Upper lobe of right lung (tissue), 1 donor: ENCODE data around the gene CAMTA1. TPM values are rescaled to one million over a fixed set of nuclear protein-coding genes. Genes with fewer than 3 reads are reported as not detected.

ENCODE experiments used
- ATAC-seq: fragments of 200-7000 bp; cut with Tn5 transposase; one replicate; pipeline ENCODE4 v1.9.1; 2020; ENCODE audit warnings: mild to moderate bottlenecking, moderate library complexity
- DNase-seq: peaks from one replicate; pipeline ENCODE4 v3.0.0-alpha.2; 2020
- H3K27ac ChIP-seq: fragments of 200-600 bp; one replicate; pipeline ENCODE4 v1.8.0; 2022
- H3K27me3 ChIP-seq: fragments of 200-600 bp; one replicate; pipeline ENCODE4 v1.8.0; 2022; ENCODE audit warnings: mild to moderate bottlenecking
- H3K36me3 ChIP-seq: fragments of 200-600 bp; one replicate; pipeline ENCODE4 v1.8.0; 2022
- H3K4me1 ChIP-seq: fragments of 200-600 bp; one replicate; pipeline ENCODE4 v1.8.0; 2022
- H3K4me3 ChIP-seq: fragments of 200-600 bp; one replicate; pipeline ENCODE4 v1.8.0; 2022; ENCODE audit warnings: mild to moderate bottlenecking
- H3K9me3 ChIP-seq: fragments of 200-600 bp; one replicate; pipeline ENCODE4 v1.8.0; 2022
- intact Hi-C: fragments of 100-400 bp; cut with DNase I; formaldehyde crosslinking; loops from one replicate; pipeline ENCODE4 v1.11.0; 2022
- total RNA-seq: library from RNA; stranded (reverse); fragmentation: NEBNext Ultra II Directional; extraction: Animal tissue kit (Norgen Biotek cat#: 25700); gene quantifications from one replicate; pipeline ENCODE4 v1.2.1, GENCODE V29; 2021
- TF ChIP-seq, protein P1 (sequence below): fragments of 200-600 bp; IDR thresholded peaks from one replicate; pipeline ENCODE4 v1.8.0; 2022; ENCODE audit warnings: antibody characterized with exemption
- donor health status: DM: no; HTN: yes; CAD: no; lungs with severe emphysema.

CAMTA1 gene
- total RNA-seq, 1 donor from 2014 or later: 63.4 TPM

DNA sequence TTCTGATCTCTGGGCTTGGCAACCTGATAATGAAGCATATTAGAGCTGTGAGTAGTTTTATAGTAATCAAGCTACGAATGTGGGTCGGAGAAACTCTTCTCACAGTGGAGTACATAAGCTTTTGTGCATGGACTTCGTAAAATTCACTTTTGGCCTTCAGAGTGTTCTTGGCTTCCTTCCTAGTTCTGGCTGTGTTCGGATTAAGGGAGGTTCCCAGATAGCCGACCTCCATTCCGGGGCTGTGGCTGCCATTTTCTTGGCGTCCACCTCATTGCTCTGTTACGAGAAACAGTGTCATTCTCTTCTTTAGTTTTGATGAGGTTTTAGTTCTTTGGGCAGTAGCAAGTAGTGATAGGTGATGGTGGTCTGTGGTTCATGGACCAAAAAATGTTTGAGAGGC lies 26.3 kb downstream of the CAMTA1 start:
- intact Hi-C loops: no loop called here
- H3K4me1 ChIP-seq: no peaks in the 10 kb centered on the region
- DNase-seq (no peak), ATAC-seq (no peak)
- no peak overlapping the region for H3K4me3 ChIP-seq
- no peaks in the 10 kb centered on the region for H3K36me3 ChIP-seq
- TF ChIP-seq, protein P1, sequence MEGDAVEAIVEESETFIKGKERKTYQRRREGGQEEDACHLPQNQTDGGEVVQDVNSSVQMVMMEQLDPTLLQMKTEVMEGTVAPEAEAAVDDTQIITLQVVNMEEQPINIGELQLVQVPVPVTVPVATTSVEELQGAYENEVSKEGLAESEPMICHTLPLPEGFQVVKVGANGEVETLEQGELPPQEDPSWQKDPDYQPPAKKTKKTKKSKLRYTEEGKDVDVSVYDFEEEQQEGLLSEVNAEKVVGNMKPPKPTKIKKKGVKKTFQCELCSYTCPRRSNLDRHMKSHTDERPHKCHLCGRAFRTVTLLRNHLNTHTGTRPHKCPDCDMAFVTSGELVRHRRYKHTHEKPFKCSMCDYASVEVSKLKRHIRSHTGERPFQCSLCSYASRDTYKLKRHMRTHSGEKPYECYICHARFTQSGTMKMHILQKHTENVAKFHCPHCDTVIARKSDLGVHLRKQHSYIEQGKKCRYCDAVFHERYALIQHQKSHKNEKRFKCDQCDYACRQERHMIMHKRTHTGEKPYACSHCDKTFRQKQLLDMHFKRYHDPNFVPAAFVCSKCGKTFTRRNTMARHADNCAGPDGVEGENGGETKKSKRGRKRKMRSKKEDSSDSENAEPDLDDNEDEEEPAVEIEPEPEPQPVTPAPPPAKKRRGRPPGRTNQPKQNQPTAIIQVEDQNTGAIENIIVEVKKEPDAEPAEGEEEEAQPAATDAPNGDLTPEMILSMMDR: no peak
- no peaks in the 10 kb centered on the region for H3K9me3 ChIP-seq
- no peak overlapping the region for H3K27ac ChIP-seq
- no peaks in the 10 kb centered on the region for H3K27me3 ChIP-seq

GRCh38 chr1:6813165-6813564 lies 27.9 kb downstream of the CAMTA1 start:
- H3K36me3 ChIP-seq: no peaks in the 10 kb centered on the region
- no peaks in the 10 kb centered on the region for H3K4me1 ChIP-seq
- H3K9me3 ChIP-seq: no peaks in the 10 kb centered on the region
- H3K4me3 ChIP-seq: no peak overlapping the region
- no peaks in the 10 kb centered on the region for H3K27me3 ChIP-seq
- ATAC-seq (no peak), DNase-seq (no peak)
- H3K27ac ChIP-seq: no peak overlapping the region
- TF ChIP-seq, protein P1: no peak
- intact Hi-C loops: no loop called here

DNA sequence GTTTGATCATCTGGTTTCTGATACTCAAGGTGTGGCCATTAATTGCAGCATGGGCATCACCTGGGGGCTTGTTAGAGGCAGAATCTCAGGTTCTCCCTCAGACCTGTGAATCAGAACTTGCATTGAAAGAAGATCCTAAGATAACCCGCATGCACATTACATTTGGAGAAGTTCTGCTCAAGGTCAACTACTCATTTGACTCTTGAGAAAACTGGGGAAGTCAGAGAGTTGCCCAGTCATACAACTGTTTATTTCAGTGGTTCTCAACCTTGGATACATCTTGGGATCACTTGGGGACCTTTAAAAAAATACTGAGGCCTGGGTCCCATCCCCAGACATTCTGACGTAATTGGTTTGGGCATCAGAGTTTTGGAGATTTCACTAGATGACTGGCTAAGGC lies 30.5 kb downstream of the CAMTA1 start:
- no peak for ATAC-seq
- intact Hi-C loops: no loop called here
- TF ChIP-seq, protein P1: no peak
- no peak for DNase-seq
- Histone ChIP-seq H3K4me1 (peaks cover 20% of the 10 kb centered on the region), H3K36me3 (no peaks in the 10 kb centered on the region), H3K9me3 (no peaks in the 10 kb centered on the region), H3K27ac (no peak overlapping the region), H3K4me3 (no peak overlapping the region), H3K27me3 (no peaks in the 10 kb centered on the region)

DNA sequence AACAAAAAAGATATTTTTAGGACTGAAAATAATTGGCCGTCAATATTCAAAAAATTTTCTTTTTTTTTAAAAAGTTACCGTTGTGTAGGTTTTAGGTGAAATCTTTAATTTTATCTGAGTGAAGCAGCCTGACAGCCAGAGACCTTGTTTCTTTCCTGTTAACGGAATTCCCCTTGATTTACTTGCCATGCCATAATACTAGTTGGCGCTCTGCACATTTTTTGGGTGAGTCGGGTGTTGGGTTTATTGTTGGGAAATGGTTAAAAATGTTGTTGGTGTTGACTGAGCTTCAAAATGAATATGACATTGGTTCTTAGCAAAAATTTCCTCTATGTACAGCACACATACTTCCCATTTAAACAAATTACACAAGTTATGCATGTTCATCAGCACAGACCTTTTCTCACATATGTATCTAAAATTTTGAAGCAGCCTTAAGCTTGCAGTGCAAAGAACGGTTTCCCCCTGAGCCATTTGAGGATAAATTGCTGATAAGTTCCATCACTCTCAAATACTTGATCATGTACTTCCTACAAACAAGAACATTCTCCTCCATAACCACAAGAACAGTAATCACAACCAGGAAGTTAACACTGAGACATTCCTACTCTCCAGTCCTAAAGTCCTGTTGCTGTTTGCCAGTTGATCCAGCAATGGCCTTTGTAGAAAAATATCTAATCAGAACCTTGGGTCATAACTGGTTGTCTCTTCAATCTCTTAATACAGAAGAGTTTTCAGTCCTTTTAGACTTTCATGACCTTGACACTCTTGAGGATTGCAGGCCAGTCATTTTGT lies 34.2 kb downstream of the CAMTA1 start:
- Histone ChIP-seq H3K36me3 (no peaks in the 10 kb centered on the region), H3K9me3 (no peaks in the 10 kb centered on the region), H3K27me3 (no peaks in the 10 kb centered on the region), H3K4me1 (peaks cover 26% of the 10 kb centered on the region), H3K27ac (no peak overlapping the region), H3K4me3 (no peak overlapping the region)
- DNase-seq (no peak), ATAC-seq (no peak)
- intact Hi-C loops: no loop called here
- TF ChIP-seq, protein P1: no peak

GRCh38 chr1:6820899-6821298 lies 35.6 kb downstream of the CAMTA1 start:
- ATAC-seq (no peak), DNase-seq (no peak)
- Histone ChIP-seq H3K27me3 (no peaks in the 10 kb centered on the region), H3K4me1 (peaks cover 26% of the 10 kb centered on the region), H3K9me3 (no peaks in the 10 kb centered on the region), H3K4me3 (no peak overlapping the region), H3K36me3 (peaks cover 6% of the 10 kb centered on the region), H3K27ac (no peak overlapping the region)
- intact Hi-C loops: no loop called here
- TF ChIP-seq, protein P1: no peak
